NCI-H1417 treated with DMSO at 0.1 percent for 48 hours (cell line): Measurements from ENCODE around the gene FRK.
"Not testable (repeated sequence)": the region's sequence is repeated elsewhere in the genome, so short reads cannot be mapped to it uniquely, and the experiment has no call there.

Experiments used
- DNase-seq: peaks from one replicate; lab custom pipeline; 2025; lab: John Stamatoyannopoulos, UW

FRK gene

GRCh38 chr6:115944829-115945228 lies 115.9 kb downstream of the FRK start:
- not testable (repeated sequence) for DNase-seq

GRCh38 chr6:115937502-115937901 lies 123.2 kb downstream of the FRK start:
- DNase-seq: not testable (repeated sequence)

GRCh38 chr6:115935361-115935760 lies 125.3 kb downstream of the FRK start:
- DNase-seq: no peak

- DNase-seq: no peak
These were observed 125.9 kb downstream of the FRK start for GRCh38 chr6:115934829-115935228.

- DNase-seq: no peak
These were observed 126.5 kb downstream of the FRK start for GRCh38 chr6:115934145-115934544.

GRCh38 chr6:115932481-115932880 lies 128.2 kb downstream of the FRK start:
- DNase-seq: no peak

GRCh38 chr6:115928000-115928399 lies 132.7 kb downstream of the FRK start:
- not testable (repeated sequence) for DNase-seq

- DNase-seq: no peak
These were observed 137.7 kb downstream of the FRK start for GRCh38 chr6:115922971-115923370.

GRCh38 chr6:115914098-115914497 lies 146.6 kb downstream of the FRK start:
- DNase-seq: no peak

GRCh38 chr6:115909923-115910546 lies 150.7 kb downstream of the FRK start:
- no peak for DNase-seq

- DNase-seq: no peak
These were observed 151.7 kb downstream of the FRK start for GRCh38 chr6:115908906-115909559.

GRCh38 chr6:115905471-115905870 lies 155.2 kb downstream of the FRK start:
- DNase-seq: no peak

GRCh38 chr6:115902436-115902835 lies 158.3 kb downstream of the FRK start:
- DNase-seq: no peak

- DNase-seq: no peak
These were observed 158.8 kb downstream of the FRK start for GRCh38 chr6:115901896-115902295.

- no peak for DNase-seq
These were observed 160.9 kb downstream of the FRK start for GRCh38 chr6:115899730-115900282.

- DNase-seq: no peak
These were observed 162.4 kb downstream of the FRK start for GRCh38 chr6:115898246-115898645.

GRCh38 chr6:115896538-115897129 lies 164.1 kb downstream of the FRK start:
- no peak for DNase-seq

GRCh38 chr6:115894426-115894992 lies 166.2 kb downstream of the FRK start:
- no peak for DNase-seq

GRCh38 chr6:115891750-115892149 lies 168.9 kb downstream of the FRK start:
- no peak for DNase-seq

- DNase-seq: no peak
These were observed 169.5 kb downstream of the FRK start for GRCh38 chr6:115891111-115891669.

- DNase-seq: no peak
These were observed 170.5 kb downstream of the FRK start for GRCh38 chr6:115890238-115890637.

- not testable (repeated sequence) for DNase-seq
These were observed 171.8 kb downstream of the FRK start for GRCh38 chr6:115888687-115889470.
